PC-9 (cell line): Measurements from ENCODE around the gene ZFP1. TPM values are rescaled to one million over a fixed set of nuclear protein-coding genes. Genes with fewer than 3 reads are reported as not detected.

Source experiments
- BruUV-seq: library from RNA; stranded (reverse); fragments of 400-500 nt; replicated peaks from 2 replicates; lab custom pipeline; 2021; lab: Mats Ljungman, UMichigan
- CTCF ChIA-PET: fragments of 300-600 bp; sonication (Branson Sonifier 250); formaldehyde crosslinking; loops from one replicate; lab custom pipeline; 2022; ENCODE audit warnings: antibody characterized with exemption; lab: Charles Lee
- POLR2A ChIA-PET: fragments of 300-600 bp; sonication (Branson Sonifier 250); formaldehyde crosslinking; loops from one replicate; lab custom pipeline; 2022; ENCODE audit warnings: antibody characterized with exemption; ENCODE audit not compliant: unreplicated experiment; lab: Charles Lee
- DNase-seq, 2 experiments: peaks; one replicate each; pipeline versions ENCODE4 v3.0.0 to v3.0.0-alpha.2; 2015 to 2022; ENCODE audit warnings: mixed read lengths in 1 of 2
- H2AFZ ChIP-seq: fragments of 200-600 bp; sonication (generic); 2 replicates; pipeline ENCODE4 v1.8.1; 2017; ENCODE audit warnings: antibody characterized with exemption
- H3F3A ChIP-seq: fragments of 200-600 bp; sonication (generic); 2 replicates; pipeline ENCODE4 v1.8.1; 2017; ENCODE audit warnings: antibody characterized with exemption, mild to moderate bottlenecking, low read depth; ENCODE audit not compliant: insufficient read depth
- H3K27ac ChIP-seq: fragments of 200-600 bp; sonication (generic); 2 replicates; pipeline ENCODE4 v1.6.1; 2016; ENCODE audit warnings: mixed run types
- H3K27me3 ChIP-seq: fragments of 200-600 bp; sonication (generic); 2 replicates; pipeline ENCODE4 v1.6.1; 2016; ENCODE audit warnings: low read depth, mixed run types; ENCODE audit not compliant: insufficient read depth
- H3K36me3 ChIP-seq: fragments of 200-600 bp; sonication (generic); 2 replicates; pipeline ENCODE4 v1.6.1; 2016; ENCODE audit warnings: low read depth, mixed run types
- H3K4me1 ChIP-seq: fragments of 200-600 bp; sonication (generic); replicated peaks from 2 replicates; pipeline ENCODE4 v1.6.1; 2016; ENCODE audit warnings: mixed run types; ENCODE audit not compliant: insufficient read depth
- H3K4me2 ChIP-seq: fragments of 200-600 bp; sonication (generic); 2 replicates; pipeline ENCODE4 v1.6.1; 2017; ENCODE audit warnings: mixed run types
- H3K4me3 ChIP-seq: fragments of 200-600 bp; sonication (generic); 2 replicates; pipeline ENCODE4 v1.6.1; 2016; ENCODE audit warnings: mixed run types
- H3K79me2 ChIP-seq: fragments of 200-600 bp; sonication (generic); 2 replicates; pipeline ENCODE4 v1.6.1; 2017; ENCODE audit warnings: low read depth, mixed run types
- H3K9me2 ChIP-seq: fragments of 200-600 bp; sonication (generic); 2 replicates; pipeline ENCODE4 v1.8.1; 2017; ENCODE audit warnings: mild to moderate bottlenecking; ENCODE audit not compliant: insufficient read depth
- H3K9me3 ChIP-seq: fragments of 200-600 bp; sonication (generic); 2 replicates; pipeline ENCODE4 v1.8.1; 2016; ENCODE audit warnings: low read depth; ENCODE audit not compliant: insufficient read depth
- H4K20me1 ChIP-seq: fragments of 200-600 bp; sonication (generic); 2 replicates; pipeline ENCODE4 v1.8.1; 2017; ENCODE audit not compliant: insufficient read depth
- EZH2 ChIP-seq: fragments of 200-600 bp; sonication (generic); IDR thresholded peaks from 2 replicates; pipeline ENCODE4 v1.8.0; 2017; ENCODE audit warnings: antibody characterized with exemption, low read depth
- intact Hi-C: fragments of 100-400 bp; cut with micrococcal nuclease; formaldehyde crosslinking; loops from one replicate; pipeline ENCODE4 v1.10.0; 2022; ENCODE audit not compliant: unreplicated experiment
- total RNA-seq: library from RNA; stranded (reverse); gene quantifications from 2 replicates; pipeline ENCODE4 v1.2.3, GENCODE V29; 2021
- TF ChIP-seq, protein P1 (sequence below): fragments of 200-600 bp; sonication (generic); conservative IDR thresholded peaks from 2 replicates; pipeline ENCODE4 v1.6.1; 2017; ENCODE audit warnings: mixed run types, antibody characterized with exemption, mild to moderate bottlenecking, moderate library complexity

The ZFP1 gene
- total RNA-seq, 1 experiment from 2014 or later = 10.9 TPM

DNA sequence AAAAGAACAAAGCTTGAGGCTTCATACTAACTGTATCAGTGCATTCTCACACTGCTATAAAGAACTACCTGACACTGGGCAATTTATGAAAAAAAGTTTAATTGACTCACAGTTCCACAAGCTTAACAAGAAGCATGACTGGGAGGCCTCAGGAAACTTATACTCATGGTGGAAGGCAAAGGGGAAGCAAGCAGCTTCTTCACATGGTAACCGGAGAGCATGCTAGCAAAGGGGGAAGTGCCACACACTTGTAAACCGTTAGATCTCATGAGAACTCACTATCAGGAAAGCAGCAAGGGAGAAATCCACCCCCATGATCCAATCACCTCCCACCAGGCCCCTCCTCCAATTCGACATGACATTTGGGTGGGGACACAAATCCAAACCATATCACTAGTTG is 33.3 kb downstream of the ZFP1 start:
- H3K9me2 ChIP-seq = no peaks in the 10 kb centered on the region
- H3K9me3 ChIP-seq = peaks cover 13% of the 10 kb centered on the region; the same call in 1 of the 2 replicates
- intact Hi-C loops = no loop called here
- no peaks in the 10 kb centered on the region for H3K4me1 ChIP-seq
- H4K20me1 ChIP-seq = no peaks in the 10 kb centered on the region
- H3K36me3 ChIP-seq = no peaks in the 10 kb centered on the region
- no TSS peak for BruUV-seq
- no peak overlapping the region for H3K4me3 ChIP-seq
- no peaks in the 10 kb centered on the region for H3K79me2 ChIP-seq
- ChIA-PET POLR2A (no interaction called here), CTCF (no interaction called here)
- H3K27ac ChIP-seq = no peak overlapping the region
- H3K4me2 ChIP-seq = no peak overlapping the region
- H3K27me3 ChIP-seq = no peaks in the 10 kb centered on the region; the same call in 1 of the 2 replicates
- TF ChIP-seq, protein P1, sequence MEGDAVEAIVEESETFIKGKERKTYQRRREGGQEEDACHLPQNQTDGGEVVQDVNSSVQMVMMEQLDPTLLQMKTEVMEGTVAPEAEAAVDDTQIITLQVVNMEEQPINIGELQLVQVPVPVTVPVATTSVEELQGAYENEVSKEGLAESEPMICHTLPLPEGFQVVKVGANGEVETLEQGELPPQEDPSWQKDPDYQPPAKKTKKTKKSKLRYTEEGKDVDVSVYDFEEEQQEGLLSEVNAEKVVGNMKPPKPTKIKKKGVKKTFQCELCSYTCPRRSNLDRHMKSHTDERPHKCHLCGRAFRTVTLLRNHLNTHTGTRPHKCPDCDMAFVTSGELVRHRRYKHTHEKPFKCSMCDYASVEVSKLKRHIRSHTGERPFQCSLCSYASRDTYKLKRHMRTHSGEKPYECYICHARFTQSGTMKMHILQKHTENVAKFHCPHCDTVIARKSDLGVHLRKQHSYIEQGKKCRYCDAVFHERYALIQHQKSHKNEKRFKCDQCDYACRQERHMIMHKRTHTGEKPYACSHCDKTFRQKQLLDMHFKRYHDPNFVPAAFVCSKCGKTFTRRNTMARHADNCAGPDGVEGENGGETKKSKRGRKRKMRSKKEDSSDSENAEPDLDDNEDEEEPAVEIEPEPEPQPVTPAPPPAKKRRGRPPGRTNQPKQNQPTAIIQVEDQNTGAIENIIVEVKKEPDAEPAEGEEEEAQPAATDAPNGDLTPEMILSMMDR = no peak
- TF ChIP-seq EZH2 = no peak
- H2AFZ ChIP-seq = no peak overlapping the region
- DNase-seq = no peak
- H3F3A ChIP-seq = no peaks in the 10 kb centered on the region

DNA sequence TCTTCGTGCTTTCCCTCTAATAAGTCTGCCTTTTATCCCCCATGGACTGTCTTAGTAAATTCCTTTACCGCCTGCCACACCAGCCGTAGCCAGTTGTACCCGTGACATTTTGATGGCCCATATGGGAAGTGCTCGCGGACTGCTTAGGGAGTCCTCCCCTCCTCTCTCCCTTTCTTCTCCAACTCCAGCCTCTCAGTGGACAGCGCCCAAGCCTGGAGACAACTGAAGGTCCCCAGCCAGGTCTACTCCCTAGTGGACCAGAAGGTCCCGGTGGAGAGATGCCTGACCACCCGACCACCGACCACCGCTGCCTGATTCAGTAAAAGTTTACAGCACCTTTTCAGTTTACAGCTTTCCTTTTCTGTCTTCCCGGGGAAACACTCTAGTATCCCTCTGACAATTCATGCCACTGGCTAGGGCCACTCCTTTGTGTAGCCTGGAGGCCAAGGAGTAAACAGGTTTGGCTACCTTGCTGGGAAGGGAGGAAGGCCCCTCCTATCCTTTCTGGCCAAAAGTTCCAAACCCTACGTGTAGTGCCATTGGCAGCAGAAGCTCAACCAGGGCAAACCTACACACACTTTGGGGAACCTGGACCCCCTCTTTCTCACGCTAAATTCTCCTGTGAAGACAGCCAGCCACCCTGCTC is 40.6 kb downstream of the ZFP1 start:
- intact Hi-C loops = loop anchor here (5.0 kb wide), 1 partner anchor 482 kb away; no protein-coding TSS in a partner anchor
- H3K27me3 ChIP-seq = no peaks in the 10 kb centered on the region
- H2AFZ ChIP-seq = no peak overlapping the region
- H3K9me3 ChIP-seq = no peaks in the 10 kb centered on the region
- no TSS peak for BruUV-seq
- no peaks in the 10 kb centered on the region for H3K79me2 ChIP-seq
- ChIA-PET CTCF (no interaction called here), POLR2A (interaction anchor here (0.6 to 0.7 kb wide), 3 partner anchors 76 to 584 kb away, joined by 3 to 5 read pairs (median 5); no protein-coding TSS in a partner anchor)
- H3K36me3 ChIP-seq = no peaks in the 10 kb centered on the region
- H3F3A ChIP-seq = no peaks in the 10 kb centered on the region
- peak; percentile 58 to 74 for DNase-seq
- peaks cover 24% of the 10 kb centered on the region for H3K4me1 ChIP-seq
- peak overlapping the region; percentile 60 for H3K4me2 ChIP-seq
- H4K20me1 ChIP-seq = no peaks in the 10 kb centered on the region
- H3K9me2 ChIP-seq = no peaks in the 10 kb centered on the region
- no peak overlapping the region; the same call in 1 of the 2 replicates for H3K4me3 ChIP-seq
- H3K27ac ChIP-seq = no peak overlapping the region
- TF ChIP-seq, protein P1 = no peak
- TF ChIP-seq EZH2 = no peak

DNA sequence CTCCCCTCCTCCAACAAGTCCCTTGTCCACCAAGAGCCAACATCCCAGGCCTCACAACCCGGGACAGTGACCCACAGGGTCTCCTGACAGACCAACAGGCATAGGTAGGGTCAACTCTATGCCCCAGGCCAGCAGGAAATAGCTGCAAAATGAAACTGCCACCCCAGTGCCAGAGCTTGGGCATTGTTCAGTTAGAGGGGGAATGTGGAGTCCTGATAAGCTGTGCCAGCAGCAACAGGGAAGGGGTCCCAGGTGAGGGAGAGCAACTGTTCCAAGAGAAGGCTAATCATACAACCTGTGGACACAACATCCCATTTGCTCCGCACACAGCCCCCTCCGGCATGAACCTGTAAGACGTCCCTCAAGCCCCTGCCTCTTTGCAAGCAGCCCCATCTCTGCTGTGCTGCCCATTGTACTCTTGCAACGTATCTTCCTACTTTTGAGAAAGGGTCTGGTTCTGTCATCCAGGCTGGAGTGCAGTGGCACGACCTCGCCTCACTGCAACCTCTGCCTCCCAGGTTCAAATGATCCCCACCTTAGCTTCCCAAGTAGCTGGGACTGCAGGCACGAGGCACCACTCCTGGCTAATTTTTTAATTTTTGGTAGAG is 41.4 kb downstream of the ZFP1 start:
- DNase-seq = no peak
- Histone ChIP-seq H3K79me2 (no peaks in the 10 kb centered on the region), H3K4me1 (peaks cover 24% of the 10 kb centered on the region), H3K4me2 (peak overlapping the region; percentile 60), H4K20me1 (no peaks in the 10 kb centered on the region), H3K36me3 (no peaks in the 10 kb centered on the region), H3K9me2 (no peaks in the 10 kb centered on the region), H3K9me3 (no peaks in the 10 kb centered on the region), H3K27ac (no peak overlapping the region), H3K4me3 (no peak overlapping the region), H2AFZ (no peak overlapping the region), H3F3A (no peaks in the 10 kb centered on the region), H3K27me3 (no peaks in the 10 kb centered on the region)
- ChIA-PET POLR2A (interaction anchor here (0.6 kb wide), 2 partner anchors 76 to 136 kb away, joined by 3 to 5 read pairs; no protein-coding TSS in a partner anchor), CTCF (no interaction called here)
- TF ChIP-seq, protein P1 = no peak
- TF ChIP-seq EZH2 = no peak
- intact Hi-C loops = loop anchor here (5.0 to 10.0 kb wide), 3 partner anchors 275 to 1985 kb away; partner anchors contain the start of gene TMEM170A
- BruUV-seq = no TSS peak
